AG08396 (cell line): ENCODE data around the gene TBXAS1.

Experiments used
- DNase-seq: peaks from one replicate; pipeline ENCODE4 v3.0.0; 2012; ENCODE audit warnings: low spot score, mixed read lengths

TBXAS1 gene

GRCh38 chr7:139982927-139983920 lies 154.2 kb downstream of the TBXAS1 start:
- peak; percentile 29 for DNase-seq

- DNase-seq, result no peak
Measured at GRCh38 chr7:139984642-139985539, 155.8 kb downstream of the TBXAS1 start.

GRCh38 chr7:139985811-139986210 lies 156.7 kb downstream of the TBXAS1 start:
- no peak for DNase-seq

GRCh38 chr7:139987691-139988516 lies 158.8 kb downstream of the TBXAS1 start:
- no peak for DNase-seq

GRCh38 chr7:139989366-139990141 lies 160.5 kb downstream of the TBXAS1 start:
- DNase-seq, result no peak

GRCh38 chr7:139990142-139990535 lies 161.1 kb downstream of the TBXAS1 start:
- no peak for DNase-seq

GRCh38 chr7:139990571-139991268 lies 161.7 kb downstream of the TBXAS1 start:
- no peak for DNase-seq

- DNase-seq, result no peak
Measured at GRCh38 chr7:139991269-139991666, 162.2 kb downstream of the TBXAS1 start.

- DNase-seq, result no peak
Measured at GRCh38 chr7:139991911-139992310, 162.8 kb downstream of the TBXAS1 start.

- no peak for DNase-seq
Measured at GRCh38 chr7:139992353-139993044, 163.4 kb downstream of the TBXAS1 start.

GRCh38 chr7:139993169-139993568 lies 164.1 kb downstream of the TBXAS1 start:
- no peak for DNase-seq

GRCh38 chr7:139993592-139993991 lies 164.5 kb downstream of the TBXAS1 start:
- DNase-seq, result no peak

GRCh38 chr7:139994356-139994755 lies 165.3 kb downstream of the TBXAS1 start:
- no peak for DNase-seq

- peak; percentile 63 for DNase-seq
Measured at GRCh38 chr7:139995017-139995915, 166.2 kb downstream of the TBXAS1 start.

GRCh38 chr7:139998572-139998971 lies 169.5 kb downstream of the TBXAS1 start:
- no peak for DNase-seq

GRCh38 chr7:139999516-139999915 lies 170.5 kb downstream of the TBXAS1 start:
- no peak for DNase-seq

GRCh38 chr7:140000666-140001268 lies 171.7 kb downstream of the TBXAS1 start:
- no peak for DNase-seq

- DNase-seq, result peak; percentile 80
Measured at GRCh38 chr7:140003913-140004382, 174.9 kb downstream of the TBXAS1 start.
